GM23338 (cell line): ENCODE results near the gene NCKAP5. TPM values are rescaled to one million over a fixed set of nuclear protein-coding genes. Genes with fewer than 3 reads are reported as not detected.

Experiments
- ATAC-seq: fragments of 200-7000 bp; cut with Tn5 transposase; 3 replicates; pipeline ENCODE4 v1.9.1; 2020
- DNase-seq: peaks from one replicate; pipeline ENCODE4 v3.0.0-alpha.2; 2015; ENCODE audit warnings: low spot score
- H2AFZ ChIP-seq: fragments of 200-600 bp; sonication (generic); 2 replicates; pipeline ENCODE4 v1.8.0; 2016; ENCODE audit warnings: antibody characterized with exemption, mild to moderate bottlenecking, moderate library complexity
- H3F3A ChIP-seq: fragments of 200-600 bp; sonication (generic); replicated peaks from 2 replicates; pipeline ENCODE4 v1.8.0; 2017; ENCODE audit warnings: antibody characterized with exemption, mixed run types, low read depth
- H3K27ac ChIP-seq: fragments of 200-600 bp; sonication (generic); 2 replicates; pipeline ENCODE4 v1.6.1; 2016; ENCODE audit warnings: low read depth
- H3K27me3 ChIP-seq: fragments of 200-600 bp; sonication (generic); 2 replicates; pipeline ENCODE4 v1.8.0; 2016; ENCODE audit warnings: mild to moderate bottlenecking, mixed run types, moderate library complexity; ENCODE audit not compliant: insufficient read depth
- H3K36me3 ChIP-seq: fragments of 200-600 bp; sonication (generic); 2 replicates; pipeline ENCODE4 v1.8.0; 2016; ENCODE audit warnings: mild to moderate bottlenecking; ENCODE audit not compliant: insufficient read depth
- H3K4me1 ChIP-seq: fragments of 200-600 bp; sonication (generic); 2 replicates; pipeline ENCODE4 v1.8.0; 2016; ENCODE audit warnings: mild to moderate bottlenecking, moderate library complexity; ENCODE audit not compliant: insufficient read depth
- H3K4me2 ChIP-seq: fragments of 200-600 bp; sonication (generic); 2 replicates; pipeline ENCODE4 v1.7.1; 2017; ENCODE audit warnings: mixed run types
- H3K4me3 ChIP-seq: fragments of 200-600 bp; sonication (generic); 2 replicates; pipeline ENCODE4 v1.6.1; 2016; ENCODE audit warnings: mixed run types
- H3K79me2 ChIP-seq: fragments of 200-600 bp; sonication (generic); replicated peaks from 2 replicates; pipeline ENCODE4 v1.8.0; 2017; ENCODE audit warnings: mild to moderate bottlenecking; ENCODE audit not compliant: insufficient read depth
- H3K9me2 ChIP-seq: fragments of 200-600 bp; sonication (generic); 2 replicates; pipeline ENCODE4 v1.8.0; 2017; ENCODE audit not compliant: insufficient read depth
- H4K20me1 ChIP-seq: fragments of 200-600 bp; sonication (generic); replicated peaks from 2 replicates; pipeline ENCODE4 v1.8.0; 2017; ENCODE audit warnings: mild to moderate bottlenecking; ENCODE audit not compliant: insufficient read depth
- H3K27ac Mint-ChIP-seq: 2 replicates; pipeline ENCODE4 v1.8.0; 2020; ENCODE audit warnings: inconsistent platforms, mild to moderate bottlenecking, moderate library complexity, mixed read lengths
- H3K27me3 Mint-ChIP-seq: 3 replicates; pipeline ENCODE4 v1.8.0; 2022; ENCODE audit warnings: low read depth, mild to moderate bottlenecking, moderate library complexity, mixed read lengths, inconsistent platforms; ENCODE audit not compliant: insufficient read depth, poor library complexity
- H3K36me3 Mint-ChIP-seq: 3 replicates; pipeline ENCODE4 v1.8.0; 2021; ENCODE audit warnings: low read depth, mild to moderate bottlenecking, inconsistent platforms, moderate library complexity, mixed read lengths
- H3K4me1 Mint-ChIP-seq: 3 replicates; pipeline ENCODE4 v1.8.0; 2020; ENCODE audit warnings: mild to moderate bottlenecking, inconsistent platforms, mixed read lengths
- H3K4me3 Mint-ChIP-seq: 3 replicates; pipeline ENCODE4 v1.8.0; 2021; ENCODE audit warnings: moderate library complexity, mild to moderate bottlenecking, inconsistent platforms, mixed read lengths
- H3K9me3 Mint-ChIP-seq: 3 replicates; pipeline ENCODE4 v1.8.0; 2020; ENCODE audit warnings: moderate library complexity, mild to moderate bottlenecking, inconsistent platforms, mixed read lengths
- JUNB ChIP-seq: IDR thresholded peaks from one replicate; pipeline ENCODE4 v1.6.1; 2016; ENCODE audit warnings: antibody characterized with exemption; ENCODE audit not compliant: unreplicated experiment
- ZNF114 ChIP-seq: fragments of 250-450 bp; sonication (Bioruptor Pico); IDR thresholded peaks from 2 replicates; pipeline ENCODE4 v1.5.0; 2020; ENCODE audit warnings: mild to moderate bottlenecking, moderate library complexity
- ZNF331 ChIP-seq: fragments of 250-450 bp; sonication (Bioruptor Pico); IDR thresholded peaks from 2 replicates; pipeline ENCODE4 v1.5.0; 2020; ENCODE audit warnings: low read depth, mild to moderate bottlenecking, moderate library complexity
- polyA plus RNA-seq: library from polyadenylated mRNA; unstranded; fragments of >200 nt; fragmentation: Nextera tagmentation; extraction: Ambion mirVana; gene quantifications from 2 replicates; pipeline ENCODE4 v1.2.1, GENCODE V29; 2016
- total RNA-seq: library from RNA; depleted of rRNA; stranded (reverse); fragments of >200 nt; shearing (Covaris generic); gene quantifications from 2 replicates; pipeline ENCODE4 v1.2.3, GENCODE V29; 2014
- TF ChIP-seq, protein P1 (sequence below): IDR thresholded peaks from 2 replicates; pipeline ENCODE4 v1.6.1; 2016; ENCODE audit warnings: antibody characterized with exemption
- TF ChIP-seq, protein P2 (sequence below), 2 experiments: fragments of 200-600 bp in 1 of 2; sonication (generic) in 1 of 2; conservative IDR thresholded peaks; 2 replicates each; pipeline versions ENCODE4 v1.5.1 to v1.6.1; 2016 to 2017; ENCODE audit warnings: antibody characterized with exemption in 2 of 2, low read depth in 2 of 2, mild to moderate bottlenecking in 2 of 2, moderate library complexity in 1 of 2
- TF ChIP-seq, protein P3 (sequence below): fragments of 250-450 bp; sonication (Bioruptor Pico); IDR thresholded peaks from 2 replicates; pipeline ENCODE4 v1.5.0; 2020; ENCODE audit warnings: mild to moderate bottlenecking, moderate library complexity

The NCKAP5 gene
- total and polyA plus RNA-seq, 2 experiments from 2014 or later, result 0.34 to 0.73 TPM

DNA sequence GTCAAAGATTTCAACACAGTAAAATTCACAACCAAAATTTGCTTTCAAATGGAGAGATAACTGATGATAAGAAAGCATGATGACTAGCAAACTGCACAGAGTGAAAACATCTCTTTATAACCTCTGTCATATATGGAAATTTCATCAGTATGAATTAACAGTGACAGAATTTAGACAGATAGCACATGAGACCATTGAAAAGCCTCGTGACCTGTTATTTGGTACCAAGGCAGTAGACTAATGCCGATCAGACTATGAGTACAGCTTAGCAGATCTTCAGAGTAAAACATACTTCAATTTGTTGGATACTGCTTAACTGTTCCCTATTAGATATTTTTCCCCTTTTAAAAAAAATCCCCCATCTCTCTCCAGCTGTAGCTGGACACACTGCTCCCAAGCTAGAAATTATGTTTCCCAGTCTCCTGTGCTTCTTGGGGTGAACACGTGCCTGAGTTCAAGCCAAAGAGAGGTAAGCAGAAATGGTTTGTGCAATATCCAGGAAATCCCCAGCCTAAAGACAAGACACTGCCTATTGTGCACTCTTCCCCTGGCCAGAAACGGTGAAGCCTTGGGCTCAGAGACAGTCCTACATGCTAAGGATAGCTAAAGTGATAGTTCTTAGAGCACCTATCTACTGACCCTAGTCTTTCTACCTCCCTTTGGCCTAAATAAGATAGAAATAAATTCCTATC is 256.1 kb downstream of the NCKAP5 start:
- Histone ChIP-seq H3K36me3 (no peaks in the 10 kb centered on the region), H2AFZ (no peak overlapping the region), H3K9me2 (peaks cover 23% of the 10 kb centered on the region), H3K4me3 (no peak overlapping the region), H3K27me3 (no peaks in the 10 kb centered on the region), H3K4me2 (no peak overlapping the region), H3K4me1 (no peaks in the 10 kb centered on the region), H3K79me2 (no peaks in the 10 kb centered on the region), H4K20me1 (no peaks in the 10 kb centered on the region), H3F3A (no peaks in the 10 kb centered on the region), H3K27ac (no peak overlapping the region)
- ATAC-seq, result no peak
- Mint-ChIP-seq H3K27ac (no peak overlapping the region), H3K36me3 (no peaks in the 10 kb centered on the region), H3K27me3 (no peaks in the 10 kb centered on the region), H3K9me3 (peaks cover 6% of the 10 kb centered on the region; the same call in 2 of the 3 replicates), H3K4me3 (no peak overlapping the region), H3K4me1 (peaks cover 4% of the 10 kb centered on the region; the same call in 2 of the 3 replicates)
- DNase-seq, result no peak
- TF ChIP-seq JUNB (no peak), ZNF114 (no peak), ZNF331 (CRISPR knock-in tag) (no peak)
- TF ChIP-seq, protein P1, sequence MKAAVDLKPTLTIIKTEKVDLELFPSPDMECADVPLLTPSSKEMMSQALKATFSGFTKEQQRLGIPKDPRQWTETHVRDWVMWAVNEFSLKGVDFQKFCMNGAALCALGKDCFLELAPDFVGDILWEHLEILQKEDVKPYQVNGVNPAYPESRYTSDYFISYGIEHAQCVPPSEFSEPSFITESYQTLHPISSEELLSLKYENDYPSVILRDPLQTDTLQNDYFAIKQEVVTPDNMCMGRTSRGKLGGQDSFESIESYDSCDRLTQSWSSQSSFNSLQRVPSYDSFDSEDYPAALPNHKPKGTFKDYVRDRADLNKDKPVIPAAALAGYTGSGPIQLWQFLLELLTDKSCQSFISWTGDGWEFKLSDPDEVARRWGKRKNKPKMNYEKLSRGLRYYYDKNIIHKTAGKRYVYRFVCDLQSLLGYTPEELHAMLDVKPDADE, result no peak
- TF ChIP-seq, protein P2, sequence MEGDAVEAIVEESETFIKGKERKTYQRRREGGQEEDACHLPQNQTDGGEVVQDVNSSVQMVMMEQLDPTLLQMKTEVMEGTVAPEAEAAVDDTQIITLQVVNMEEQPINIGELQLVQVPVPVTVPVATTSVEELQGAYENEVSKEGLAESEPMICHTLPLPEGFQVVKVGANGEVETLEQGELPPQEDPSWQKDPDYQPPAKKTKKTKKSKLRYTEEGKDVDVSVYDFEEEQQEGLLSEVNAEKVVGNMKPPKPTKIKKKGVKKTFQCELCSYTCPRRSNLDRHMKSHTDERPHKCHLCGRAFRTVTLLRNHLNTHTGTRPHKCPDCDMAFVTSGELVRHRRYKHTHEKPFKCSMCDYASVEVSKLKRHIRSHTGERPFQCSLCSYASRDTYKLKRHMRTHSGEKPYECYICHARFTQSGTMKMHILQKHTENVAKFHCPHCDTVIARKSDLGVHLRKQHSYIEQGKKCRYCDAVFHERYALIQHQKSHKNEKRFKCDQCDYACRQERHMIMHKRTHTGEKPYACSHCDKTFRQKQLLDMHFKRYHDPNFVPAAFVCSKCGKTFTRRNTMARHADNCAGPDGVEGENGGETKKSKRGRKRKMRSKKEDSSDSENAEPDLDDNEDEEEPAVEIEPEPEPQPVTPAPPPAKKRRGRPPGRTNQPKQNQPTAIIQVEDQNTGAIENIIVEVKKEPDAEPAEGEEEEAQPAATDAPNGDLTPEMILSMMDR (conservative IDR thresholded peaks at IDR 0.05; ENCODE audit: low read depth in 2 of 2), result no peak
- TF ChIP-seq, protein P3, sequence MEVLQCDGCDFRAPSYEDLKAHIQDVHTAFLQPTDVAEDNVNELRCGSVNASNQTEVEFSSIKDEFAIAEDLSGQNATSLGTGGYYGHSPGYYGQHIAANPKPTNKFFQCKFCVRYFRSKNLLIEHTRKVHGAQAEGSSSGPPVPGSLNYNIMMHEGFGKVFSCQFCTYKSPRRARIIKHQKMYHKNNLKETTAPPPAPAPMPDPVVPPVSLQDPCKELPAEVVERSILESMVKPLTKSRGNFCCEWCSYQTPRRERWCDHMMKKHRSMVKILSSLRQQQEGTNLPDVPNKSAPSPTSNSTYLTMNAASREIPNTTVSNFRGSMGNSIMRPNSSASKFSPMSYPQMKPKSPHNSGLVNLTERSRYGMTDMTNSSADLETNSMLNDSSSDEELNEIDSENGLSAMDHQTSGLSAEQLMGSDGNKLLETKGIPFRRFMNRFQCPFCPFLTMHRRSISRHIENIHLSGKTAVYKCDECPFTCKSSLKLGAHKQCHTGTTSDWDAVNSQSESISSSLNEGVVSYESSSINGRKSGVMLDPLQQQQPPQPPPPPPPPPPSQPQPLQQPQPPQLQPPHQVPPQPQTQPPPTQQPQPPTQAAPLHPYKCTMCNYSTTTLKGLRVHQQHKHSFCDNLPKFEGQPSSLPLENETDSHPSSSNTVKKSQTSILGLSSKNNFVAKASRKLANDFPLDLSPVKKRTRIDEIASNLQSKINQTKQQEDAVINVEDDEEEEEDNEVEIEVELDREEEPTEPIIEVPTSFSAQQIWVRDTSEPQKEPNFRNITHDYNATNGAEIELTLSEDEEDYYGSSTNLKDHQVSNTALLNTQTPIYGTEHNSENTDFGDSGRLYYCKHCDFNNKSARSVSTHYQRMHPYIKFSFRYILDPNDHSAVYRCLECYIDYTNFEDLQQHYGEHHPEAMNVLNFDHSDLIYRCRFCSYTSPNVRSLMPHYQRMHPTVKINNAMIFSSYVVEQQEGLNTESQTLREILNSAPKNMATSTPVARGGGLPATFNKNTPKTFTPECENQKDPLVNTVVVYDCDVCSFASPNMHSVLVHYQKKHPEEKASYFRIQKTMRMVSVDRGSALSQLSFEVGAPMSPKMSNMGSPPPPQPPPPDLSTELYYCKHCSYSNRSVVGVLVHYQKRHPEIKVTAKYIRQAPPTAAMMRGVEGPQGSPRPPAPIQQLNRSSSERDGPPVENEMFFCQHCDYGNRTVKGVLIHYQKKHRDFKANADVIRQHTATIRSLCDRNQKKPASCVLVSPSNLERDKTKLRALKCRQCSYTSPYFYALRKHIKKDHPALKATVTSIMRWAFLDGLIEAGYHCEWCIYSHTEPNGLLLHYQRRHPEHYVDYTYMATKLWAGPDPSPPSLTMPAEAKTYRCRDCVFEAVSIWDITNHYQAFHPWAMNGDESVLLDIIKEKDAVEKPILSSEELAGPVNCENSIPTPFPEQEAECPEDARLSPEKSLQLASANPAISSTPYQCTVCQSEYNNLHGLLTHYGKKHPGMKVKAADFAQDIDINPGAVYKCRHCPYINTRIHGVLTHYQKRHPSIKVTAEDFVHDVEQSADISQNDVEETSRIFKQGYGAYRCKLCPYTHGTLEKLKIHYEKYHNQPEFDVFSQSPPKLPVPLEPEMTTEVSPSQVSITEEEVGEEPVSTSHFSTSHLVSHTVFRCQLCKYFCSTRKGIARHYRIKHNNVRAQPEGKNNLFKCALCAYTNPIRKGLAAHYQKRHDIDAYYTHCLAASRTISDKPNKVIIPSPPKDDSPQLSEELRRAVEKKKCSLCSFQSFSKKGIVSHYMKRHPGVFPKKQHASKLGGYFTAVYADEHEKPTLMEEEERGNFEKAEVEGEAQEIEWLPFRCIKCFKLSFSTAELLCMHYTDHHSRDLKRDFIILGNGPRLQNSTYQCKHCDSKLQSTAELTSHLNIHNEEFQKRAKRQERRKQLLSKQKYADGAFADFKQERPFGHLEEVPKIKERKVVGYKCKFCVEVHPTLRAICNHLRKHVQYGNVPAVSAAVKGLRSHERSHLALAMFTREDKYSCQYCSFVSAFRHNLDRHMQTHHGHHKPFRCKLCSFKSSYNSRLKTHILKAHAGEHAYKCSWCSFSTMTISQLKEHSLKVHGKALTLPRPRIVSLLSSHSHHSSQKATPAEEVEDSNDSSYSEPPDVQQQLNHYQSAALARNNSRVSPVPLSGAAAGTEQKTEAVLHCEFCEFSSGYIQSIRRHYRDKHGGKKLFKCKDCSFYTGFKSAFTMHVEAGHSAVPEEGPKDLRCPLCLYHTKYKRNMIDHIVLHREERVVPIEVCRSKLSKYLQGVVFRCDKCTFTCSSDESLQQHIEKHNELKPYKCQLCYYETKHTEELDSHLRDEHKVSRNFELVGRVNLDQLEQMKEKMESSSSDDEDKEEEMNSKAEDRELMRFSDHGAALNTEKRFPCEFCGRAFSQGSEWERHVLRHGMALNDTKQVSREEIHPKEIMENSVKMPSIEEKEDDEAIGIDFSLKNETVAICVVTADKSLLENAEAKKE (CRISPR knock-in tag), result no peak
